ENCODE measurements around the gene OXCT2.

OXCT2 gene

DNA sequence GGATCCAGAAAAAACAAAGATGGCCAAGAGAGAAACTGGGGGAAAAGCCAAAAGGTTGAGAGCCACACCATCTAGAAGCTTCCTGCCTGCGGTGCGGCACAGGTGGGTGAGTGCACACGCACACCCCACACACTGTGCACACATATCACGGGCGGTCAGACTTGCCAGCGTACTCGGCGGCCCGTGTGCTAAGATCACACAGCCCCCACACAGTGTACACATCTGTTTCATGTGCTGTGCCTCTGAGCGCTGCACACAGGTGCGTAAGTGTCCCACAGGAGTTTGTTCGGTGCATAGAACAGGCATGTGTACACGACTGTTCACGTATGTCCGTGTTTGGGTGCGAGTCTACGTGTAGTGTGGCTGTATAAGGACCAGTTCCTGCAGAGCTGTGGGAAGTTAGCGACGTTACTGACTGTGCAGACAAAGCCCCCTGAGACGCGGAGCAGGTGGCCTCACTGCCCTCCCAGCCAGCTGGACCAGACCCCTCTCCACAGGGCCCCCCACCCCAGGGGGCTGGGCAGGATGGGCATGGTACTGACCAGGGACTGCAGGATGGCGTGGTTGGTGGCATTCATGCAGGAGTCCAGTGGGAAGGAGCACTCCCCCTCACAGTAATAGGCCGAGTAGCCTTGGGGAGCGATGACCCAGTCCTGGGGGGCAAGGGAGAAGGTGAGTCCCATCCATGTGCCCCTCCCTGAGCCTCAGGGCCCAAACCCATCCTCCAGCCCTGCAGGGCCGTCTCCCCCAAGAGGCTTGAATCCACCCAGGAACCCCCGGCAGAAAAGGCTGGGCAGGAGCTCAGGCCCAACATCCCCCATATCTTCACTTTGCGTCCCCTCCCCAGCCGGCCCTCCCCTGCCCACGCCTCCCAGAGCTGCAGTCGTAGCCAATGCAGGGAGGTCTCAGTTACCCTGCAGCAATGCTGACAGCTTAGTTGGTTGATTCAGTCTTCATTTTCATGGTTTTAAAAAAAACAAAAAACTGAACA lies 8.3 kb downstream of the OXCT2 start:
- no peak for DNase-seq (ENCODE audit: low read depth)

DNA sequence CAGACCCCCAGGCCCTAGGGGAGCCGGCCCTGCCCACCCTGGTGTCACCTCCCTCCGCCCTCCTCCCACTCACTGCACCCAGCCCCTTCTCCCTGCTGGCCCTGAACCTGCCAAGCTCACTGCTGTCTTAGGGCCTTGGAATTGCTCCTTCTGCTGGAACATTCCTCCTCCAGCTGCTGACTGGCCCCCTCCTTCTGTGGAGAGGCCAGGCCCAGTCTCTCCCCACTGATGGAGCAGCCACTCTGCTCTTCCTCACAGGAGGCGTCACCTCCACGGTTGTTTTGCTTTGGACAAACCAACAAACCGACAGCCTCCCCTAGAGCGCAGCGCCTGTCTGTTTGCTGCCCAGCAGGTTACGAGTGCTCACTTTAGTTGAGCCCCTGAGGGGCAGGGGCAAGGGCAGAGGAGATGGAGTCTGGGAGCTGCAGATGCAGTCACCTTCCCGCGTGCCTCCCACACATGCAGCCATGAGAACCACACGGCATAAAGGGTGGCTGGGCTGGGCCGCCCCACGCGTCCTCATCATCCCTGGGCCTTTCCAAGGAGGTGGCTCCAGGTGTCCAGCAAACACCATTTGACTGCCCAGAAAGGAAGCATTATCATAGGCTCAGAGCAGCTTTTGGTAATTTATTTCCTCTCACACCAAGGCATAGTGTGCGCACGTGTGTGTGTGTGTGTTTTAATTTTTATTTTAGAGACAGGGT lies 9.4 kb downstream of the OXCT2 start:
- DNase-seq (ENCODE audit: low read depth) = no peak

GRCh38 chr1:39761016-39761415 lies 10.1 kb downstream of the OXCT2 start:
- DNase-seq (ENCODE audit: low read depth) = no peak

DNA sequence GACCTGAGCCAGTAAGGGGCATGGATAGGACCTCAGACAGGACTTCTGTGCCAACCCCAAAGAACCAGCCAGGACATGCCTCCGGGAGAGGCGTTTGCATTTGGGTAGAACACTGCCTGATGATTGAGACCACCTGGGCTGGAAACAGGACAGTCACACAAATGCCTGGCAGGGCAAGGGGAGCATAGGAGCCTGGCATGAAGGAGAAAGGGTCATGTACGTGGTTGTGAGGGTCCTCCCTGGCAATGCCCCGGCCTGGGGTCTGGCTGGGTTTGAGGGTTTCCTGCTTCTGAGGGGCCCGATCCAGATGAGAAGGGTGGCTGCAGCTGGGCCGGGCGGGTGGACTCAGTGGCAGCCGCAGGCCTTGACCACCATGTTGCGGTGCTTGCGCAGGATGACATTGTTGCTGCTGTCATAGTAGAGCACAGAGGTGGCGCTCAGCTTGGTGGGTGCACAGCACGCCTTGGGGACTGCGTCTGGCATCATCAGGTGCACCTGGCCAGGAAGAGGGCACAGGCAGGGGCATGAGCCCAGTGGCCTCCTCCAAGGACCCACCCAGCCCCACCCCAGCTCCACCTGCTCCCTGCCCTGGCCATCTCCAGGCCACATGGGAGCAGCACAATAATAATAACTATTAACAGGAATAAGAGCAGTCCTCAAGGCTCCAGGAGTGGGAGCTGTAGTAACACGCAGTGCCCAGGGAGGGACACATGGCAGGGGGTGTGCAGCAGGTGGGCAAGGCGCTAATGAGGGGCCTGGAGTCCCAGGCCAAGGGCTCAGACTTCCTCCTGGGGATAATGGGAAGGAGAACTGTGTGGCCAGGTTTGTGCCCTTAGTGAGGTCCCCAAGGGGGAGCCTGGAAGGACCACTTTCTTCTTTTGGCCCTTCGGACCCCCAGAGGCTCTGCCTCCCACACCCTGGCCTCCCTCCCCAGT lies 10.8 kb downstream of the OXCT2 start:
- no peak for DNase-seq (ENCODE audit: low read depth)

GRCh38 chr1:39759436-39759726 lies 11.8 kb downstream of the OXCT2 start:
- DNase-seq (ENCODE audit: low read depth) = no peak

DNA sequence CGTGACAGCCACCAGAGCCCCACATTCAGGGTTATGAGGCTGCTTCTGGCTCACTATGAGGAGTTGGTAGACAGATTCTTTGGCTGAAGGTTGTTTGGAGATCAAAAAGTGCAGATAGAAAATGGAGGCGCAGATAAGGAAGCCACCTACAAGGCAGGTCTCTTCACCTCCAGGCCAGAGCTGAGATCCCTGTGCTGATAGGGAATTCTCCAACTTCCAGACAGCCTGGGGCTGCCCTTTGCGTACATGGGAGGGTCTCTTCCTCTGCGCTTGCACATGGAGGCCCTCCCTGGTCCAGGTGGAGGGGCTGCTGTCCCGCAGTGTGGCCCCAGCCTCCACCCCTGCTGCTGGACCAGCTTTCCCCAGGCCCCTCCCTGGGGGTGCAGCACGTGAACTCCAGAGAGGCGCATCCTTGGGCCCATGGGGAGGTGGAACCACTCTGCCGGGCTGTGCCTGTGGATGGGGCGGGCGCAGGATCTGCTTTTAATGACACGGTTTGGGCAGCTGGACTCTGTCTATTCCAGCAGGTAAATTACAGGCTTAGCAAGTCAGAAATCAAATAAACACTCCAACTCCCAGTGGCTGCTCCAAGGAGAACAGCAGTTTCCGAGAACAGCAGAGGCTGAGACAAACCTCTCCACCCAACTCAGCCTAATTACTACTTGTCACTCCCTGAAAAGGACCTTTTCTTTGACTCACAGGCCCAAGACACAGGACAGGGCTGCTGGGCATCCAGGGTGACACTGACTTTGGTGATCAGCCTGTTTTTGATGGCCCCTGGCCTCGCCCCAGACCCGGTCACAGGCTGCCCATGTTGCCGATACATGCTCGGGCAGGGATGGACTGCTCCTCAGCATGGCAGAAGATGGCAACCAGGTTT lies 12.4 kb downstream of the OXCT2 start:
- no peak for DNase-seq (ENCODE audit: low read depth)

GRCh38 chr1:39757501-39757900 lies 13.6 kb downstream of the OXCT2 start:
- DNase-seq (ENCODE audit: low read depth) = no peak

- DNase-seq (ENCODE audit: low read depth) = no peak
Measured at GRCh38 chr1:39755965-39756659, 15.0 kb downstream of the OXCT2 start.

DNA sequence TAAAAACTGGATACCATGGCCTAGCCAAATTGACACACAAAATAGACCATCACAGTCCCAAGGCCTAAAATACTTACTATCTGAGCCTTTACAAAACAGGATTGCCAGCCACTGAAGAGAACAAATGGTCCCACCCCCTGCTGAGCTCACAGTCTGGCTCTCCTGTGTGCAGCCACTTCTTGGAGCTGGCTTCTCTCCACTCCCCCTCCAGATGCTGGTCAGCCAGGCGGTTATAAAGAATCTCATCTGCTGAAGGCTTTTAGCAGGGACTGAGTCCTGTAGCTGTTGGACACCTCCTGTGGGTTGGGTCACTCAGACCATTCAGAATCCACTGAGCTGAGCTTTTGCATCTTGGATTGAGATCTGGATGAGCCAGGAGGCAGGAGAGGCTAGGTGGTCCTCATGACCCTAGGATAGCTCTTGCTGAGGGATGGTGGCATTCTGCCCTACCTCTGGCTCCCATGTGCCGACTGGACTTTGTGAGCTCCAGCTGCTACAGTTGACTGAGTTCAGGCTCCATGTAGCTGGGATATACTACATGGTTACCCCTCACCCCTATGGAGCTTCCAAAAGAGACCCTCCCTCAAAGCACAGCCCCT lies 16.1 kb downstream of the OXCT2 start:
- DNase-seq (ENCODE audit: low read depth) = no peak

GRCh38 chr1:39754026-39754570 lies 17.1 kb downstream of the OXCT2 start:
- DNase-seq (ENCODE audit: low read depth) = no peak

GRCh38 chr1:39753132-39754025 lies 17.8 kb downstream of the OXCT2 start:
- DNase-seq (ENCODE audit: low read depth) = no peak

DNA sequence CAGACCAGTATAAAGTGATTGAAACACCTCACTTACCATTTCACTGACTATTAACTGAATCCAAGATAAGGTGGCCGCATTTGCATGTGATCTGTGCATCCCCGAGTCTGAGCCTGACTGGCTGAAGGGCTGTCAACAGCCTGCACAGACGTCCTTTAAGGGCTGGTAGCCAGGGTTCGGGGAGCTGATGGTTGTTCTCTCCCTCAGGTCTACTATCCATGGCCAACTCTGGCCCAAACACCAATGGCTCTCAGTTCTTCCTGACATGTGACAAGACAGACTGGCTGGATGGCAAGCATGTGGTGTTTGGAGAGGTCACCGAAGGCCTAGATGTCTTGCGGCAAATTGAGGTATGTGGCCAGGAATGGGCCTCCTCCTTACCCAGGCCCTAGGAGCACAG lies 18.4 kb downstream of the OXCT2 start:
- DNase-seq (ENCODE audit: low read depth) = no peak

DNA sequence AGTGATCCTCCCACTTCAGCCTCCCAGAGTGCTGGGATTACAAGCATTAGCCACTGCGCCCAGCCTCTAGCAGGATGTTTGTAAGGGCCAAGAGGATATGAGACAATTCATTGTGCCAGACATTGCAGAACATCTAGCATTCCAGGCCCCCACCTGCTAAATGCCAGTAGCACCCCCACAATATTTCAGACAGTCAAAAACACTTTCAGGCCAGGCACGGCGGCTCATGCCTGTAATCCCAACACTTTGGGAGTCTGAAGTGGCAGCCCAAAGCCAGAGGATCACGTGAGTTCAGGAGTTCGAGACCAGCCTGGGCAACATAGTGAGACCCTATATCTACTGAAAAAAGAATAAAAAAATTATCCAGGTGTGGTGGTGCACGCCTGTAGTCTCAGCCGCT lies 19.6 kb downstream of the OXCT2 start:
- DNase-seq (ENCODE audit: low read depth) = no peak

DNA sequence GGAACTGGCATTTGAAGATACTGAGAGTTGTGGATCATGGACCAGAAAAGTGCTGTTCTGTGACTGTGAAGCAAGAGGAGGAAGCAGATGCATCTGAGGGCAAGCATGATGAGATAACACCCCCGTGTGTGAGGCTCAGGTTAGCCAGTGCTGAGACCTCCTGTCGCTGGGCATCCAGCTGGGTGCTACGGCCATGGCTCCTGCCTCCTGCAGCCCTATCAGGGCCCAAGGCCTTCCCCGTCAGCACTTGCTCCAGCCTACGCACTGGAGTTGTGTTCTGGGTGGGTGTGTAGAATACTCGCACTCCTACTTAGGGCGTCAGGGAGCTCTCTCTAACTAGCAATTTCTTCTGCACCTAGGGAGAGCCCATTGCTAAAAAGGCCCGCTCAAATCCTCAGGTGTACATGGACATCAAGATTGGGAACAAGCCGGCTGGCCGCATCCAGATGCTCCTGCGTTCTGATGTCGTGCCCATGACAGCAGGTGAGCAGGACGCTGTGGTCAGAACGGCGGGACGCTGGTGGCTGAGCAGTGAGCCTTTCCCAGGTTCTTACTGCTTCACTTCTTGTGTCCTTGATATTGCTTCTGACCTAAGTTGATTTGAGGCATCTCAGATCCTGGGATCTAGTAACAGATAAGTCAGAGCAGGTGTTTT lies 26.0 kb downstream of the OXCT2 start:
- no peak for DNase-seq (ENCODE audit: low read depth)

GRCh38 chr1:39738622-39739366 lies 32.4 kb downstream of the OXCT2 start, which contains the start of gene PPIE:
Gene PPIE, plus strand, starts transcription at chr1:39738882. Its CDS starts 19 bp downstream, at chr1:39738901.
- DNase-seq (ENCODE audit: low read depth) = peak; percentile 97

DNA sequence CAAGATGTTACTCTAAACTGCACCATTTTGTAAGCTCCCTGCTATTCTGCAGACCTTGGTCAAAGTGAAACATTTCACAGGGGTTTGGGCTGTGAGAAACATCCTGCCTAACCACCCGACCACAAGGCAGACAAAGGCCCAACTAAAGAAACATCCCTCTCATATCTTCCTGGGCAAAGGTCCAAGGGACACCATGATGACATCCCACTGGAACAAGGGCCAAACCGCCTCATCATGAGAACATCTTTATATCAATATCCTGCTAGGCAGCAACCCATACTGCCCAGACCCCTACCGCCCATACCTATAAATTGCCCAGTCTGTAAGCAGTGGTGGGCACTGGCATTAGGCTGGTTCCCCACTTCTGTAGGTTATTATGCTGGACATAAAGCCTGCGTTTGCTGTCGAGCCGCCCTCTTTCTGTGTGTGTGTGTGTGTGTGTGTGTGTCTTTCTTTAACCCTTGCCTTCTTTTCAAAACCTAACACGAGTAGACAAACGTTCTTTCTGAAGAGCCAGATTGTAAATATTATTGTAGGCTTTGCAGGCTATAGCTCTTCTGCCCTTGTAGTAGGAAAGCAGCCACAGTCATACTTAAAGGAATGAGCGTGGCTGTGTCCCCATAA lies 33.5 kb downstream of the OXCT2 start:
- no peak for DNase-seq (ENCODE audit: low read depth)

- no peak for DNase-seq (ENCODE audit: low read depth)
Measured at GRCh38 chr1:39735731-39736130, 35.4 kb downstream of the OXCT2 start.
